LNCAP (cell line): ENCODE data around the gene CCDC18.

Experiments
- CTCF ChIP-seq: fragments of 450-650 bp; IDR thresholded peaks from 2 replicates; pipeline ENCODE4 v1.5.1; 2017; ENCODE audit warnings: mild to moderate bottlenecking

Gene CCDC18

GRCh38 chr1:93143136-93143535 lies 37.4 kb upstream of the CCDC18 start:
- no peak for TF ChIP-seq CTCF

DNA sequence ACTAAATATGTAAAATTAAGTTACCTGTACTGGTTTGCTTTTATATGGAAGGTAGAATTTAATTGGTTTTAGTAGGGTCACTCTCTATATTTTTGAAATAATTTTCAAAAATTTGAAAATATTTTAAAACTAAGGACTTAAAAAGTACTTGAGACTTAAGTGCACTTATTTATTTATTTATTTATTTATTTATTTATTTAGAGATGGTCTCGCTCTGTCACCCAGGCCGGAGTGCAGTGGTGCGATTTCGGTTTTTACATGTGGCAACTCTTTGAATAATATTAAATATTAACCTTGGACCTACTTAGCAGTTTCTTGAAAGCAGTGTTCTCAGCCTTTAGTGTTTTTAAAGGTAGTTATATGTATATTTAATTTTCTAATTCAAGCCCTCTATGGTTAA lies 36.8 kb upstream of the CCDC18 start:
- no peak for TF ChIP-seq CTCF

GRCh38 chr1:93148001-93148400 lies 32.5 kb upstream of the CCDC18 start:
- no peak for TF ChIP-seq CTCF

- TF ChIP-seq CTCF: no peak
These were observed 29.8 kb upstream of the CCDC18 start for GRCh38 chr1:93150729-93151128.

- no peak for TF ChIP-seq CTCF
These were observed 29.1 kb upstream of the CCDC18 start for GRCh38 chr1:93151474-93151873.

DNA sequence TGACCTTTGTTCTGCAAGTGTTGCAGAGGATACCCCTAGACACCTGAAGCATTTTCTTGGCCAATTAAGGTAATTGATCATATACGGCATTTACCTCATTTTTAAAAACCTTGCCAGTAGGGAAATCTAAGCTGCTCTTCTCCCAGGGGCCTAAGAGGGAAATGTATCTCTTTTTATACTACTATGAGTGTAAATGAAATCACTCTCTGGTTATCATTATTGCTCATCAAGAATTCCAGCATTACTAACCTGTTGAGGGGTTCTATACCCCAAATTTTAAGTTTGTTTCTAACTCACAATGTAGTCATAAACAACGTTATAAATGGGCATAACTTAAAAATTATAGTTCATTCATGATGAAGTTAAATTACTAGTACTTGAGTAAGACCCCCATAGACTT lies 27.7 kb upstream of the CCDC18 start:
- TF ChIP-seq CTCF: no peak

- TF ChIP-seq CTCF: no peak
These were observed 25.6 kb upstream of the CCDC18 start for GRCh38 chr1:93154898-93155297.

GRCh38 chr1:93155335-93155734 lies 25.2 kb upstream of the CCDC18 start:
- TF ChIP-seq CTCF: no peak
